ENCODE results near the gene RALGDS. TPM values are rescaled to one million over a fixed set of nuclear protein-coding genes. Genes with fewer than 3 reads are reported as not detected.

Gene RALGDS
- total and polyA plus RNA-seq, 9 of the 15 experiments (the other 6 are each of a cell fraction or from before 2014, with no cell fraction given), result 0.75 to 43.3 (median 27.1) TPM

GRCh38 chr9:133122935-133123611, 2.0 kb upstream of the RALGDS start (continued):
- TF ChIP-seq RREB1 (CRISPR knock-in tag; IDR thresholded peaks at IDR 0.05) (0 out of 2 replicates have a peak, but pooled peaks have one; percentile 32), POLR2G (IDR thresholded peaks at IDR 0.05; ENCODE audit: low read depth, low read length) (peak; percentile 36; the same call in 1 of the 2 replicates), CUX1 (CRISPR knock-in tag; IDR thresholded peaks at IDR 0.05) (no peak), PRPF4 (IDR thresholded peaks at IDR 0.05; ENCODE audit: insufficient read depth, low read depth, low read length, poor library complexity, severe bottlenecking) (no peak), ELK1 (CRISPR knock-in tag; IDR thresholded peaks at IDR 0.05) (no peak), ZKSCAN1 (IDR thresholded peaks at IDR 0.05; ENCODE audit: low read depth, low read length) (no peak), ZNF121 (CRISPR knock-in tag; conservative IDR thresholded peaks at IDR 0.05) (no peak), ATF2 (CRISPR knock-in tag; IDR thresholded peaks at IDR 0.05) (no peak), ETV6 (IDR thresholded peaks at IDR 0.05; ENCODE audit: borderline replicate concordance in 1 of 2, low read depth in 2 of 2, low read length in 1 of 2) (no peak), ETV6 (CRISPR knock-in tag; IDR thresholded peaks at IDR 0.05; ENCODE audit: borderline replicate concordance) (no peak), PCBP1 (IDR thresholded peaks at IDR 0.05; ENCODE audit: low read depth, low read length, poor library complexity, severe bottlenecking) (no peak), HCFC1 (IDR thresholded peaks at IDR 0.05; ENCODE audit: low read depth, low read length) (no peak)
